NT2/D1 (cell line): ENCODE measurements around the gene KLRC4.
"Not testable (repeated sequence)": the region's sequence is repeated elsewhere in the genome, so short reads cannot be mapped to it uniquely, and the experiment has no call there.

Experiments
- DNase-seq: peaks from one replicate; pipeline ENCODE4 v3.0.0-alpha.2; 2011; ENCODE audit warnings: low read depth, low spot score
- H3K27me3 ChIP-seq: 2 replicates; pipeline ENCODE4 v1.6.0; 2011; ENCODE audit warnings: mild to moderate bottlenecking; ENCODE audit not compliant: insufficient read length, insufficient read depth
- H3K36me3 ChIP-seq: 2 replicates; pipeline ENCODE4 v1.6.1; 2011; ENCODE audit warnings: mild to moderate bottlenecking, low read length, mixed read lengths; ENCODE audit not compliant: insufficient read depth, insufficient read length
- H3K4me1 ChIP-seq: 2 replicates; pipeline ENCODE4 v1.5.1; 2011; ENCODE audit not compliant: insufficient read depth, insufficient read length
- H3K4me3 ChIP-seq: 2 replicates; pipeline ENCODE4 v1.5.1; 2011; ENCODE audit warnings: low read depth; ENCODE audit not compliant: insufficient read length
- H3K9ac ChIP-seq: 2 replicates; pipeline ENCODE4 v1.6.0; 2011; ENCODE audit warnings: low read depth; ENCODE audit not compliant: insufficient read length
- H3K9me3 ChIP-seq: 2 replicates; pipeline ENCODE4 v1.5.1; 2011; ENCODE audit warnings: mild to moderate bottlenecking, low read length; ENCODE audit not compliant: insufficient read depth
- SUZ12 ChIP-seq: IDR thresholded peaks from 2 replicates; pipeline ENCODE4 v1.6.1; 2011; ENCODE audit not compliant: insufficient read length, insufficient read depth; ENCODE audit errors: extremely low read depth
- YY1 ChIP-seq: IDR thresholded peaks from 2 replicates; pipeline ENCODE4 v1.6.1; 2011; ENCODE audit not compliant: insufficient read length, insufficient read depth
- ZNF274 ChIP-seq: IDR thresholded peaks from 2 replicates; pipeline ENCODE4 v1.6.1; 2011; ENCODE audit warnings: mild to moderate bottlenecking, low read depth, low read length

Gene KLRC4

GRCh38 chr12:10384191-10384590 lies 25.4 kb downstream of the KLRC4 start:
- Histone ChIP-seq H3K9ac (no peak overlapping the region), H3K4me1 (no peaks in the 10 kb centered on the region), H3K27me3 (no peaks in the 10 kb centered on the region), H3K4me3 (no peak overlapping the region), H3K9me3 (no peaks in the 10 kb centered on the region; the same call in none of the 2 replicates), H3K36me3 (no peaks in the 10 kb centered on the region)
- TF ChIP-seq YY1 (no peak), SUZ12 (no peak), ZNF274 (no peak)
- DNase-seq, result no peak

- no peaks in the 10 kb centered on the region for H3K27me3 ChIP-seq
- no peak overlapping the region for H3K9ac ChIP-seq
- no peaks in the 10 kb centered on the region for H3K4me1 ChIP-seq
- H3K36me3 ChIP-seq, result no peaks in the 10 kb centered on the region
- no peak for DNase-seq
- H3K4me3 ChIP-seq, result no peak overlapping the region
- H3K9me3 ChIP-seq, result no peaks in the 10 kb centered on the region; the same call in none of the 2 replicates
- TF ChIP-seq YY1 (no peak), SUZ12 (no peak), ZNF274 (no peak)
Measured at GRCh38 chr12:10381928-10382628, 27.5 kb downstream of the KLRC4 start.

GRCh38 chr12:10378737-10379136 lies 30.8 kb downstream of the KLRC4 start:
- H3K27me3 ChIP-seq, H3K9ac ChIP-seq, H3K4me3 ChIP-seq, DNase-seq, H3K4me1 ChIP-seq, H3K9me3 ChIP-seq, H3K36me3 ChIP-seq: not testable (repeated sequence)

- no peak for DNase-seq
- H3K9me3 ChIP-seq, result no peaks in the 10 kb centered on the region; the same call in 1 of the 2 replicates
- H3K27me3 ChIP-seq, result no peaks in the 10 kb centered on the region
- H3K4me1 ChIP-seq, result peaks cover 3% of the 10 kb centered on the region
- no peak for TF ChIP-seq SUZ12
- no peak for TF ChIP-seq YY1
- no peak for TF ChIP-seq ZNF274
- no peak overlapping the region for H3K4me3 ChIP-seq
- no peak overlapping the region for H3K9ac ChIP-seq
- no peaks in the 10 kb centered on the region for H3K36me3 ChIP-seq
Measured at GRCh38 chr12:10374624-10375018, 34.9 kb downstream of the KLRC4 start.

GRCh38 chr12:10372559-10372958 lies 37.0 kb downstream of the KLRC4 start:
- DNase-seq, result no peak
- Histone ChIP-seq H3K27me3 (no peaks in the 10 kb centered on the region), H3K9ac (no peak overlapping the region), H3K4me3 (no peak overlapping the region), H3K9me3 (peaks cover 5% of the 10 kb centered on the region; the same call in 1 of the 2 replicates), H3K4me1 (peaks cover 3% of the 10 kb centered on the region), H3K36me3 (no peaks in the 10 kb centered on the region)
- TF ChIP-seq YY1 (no peak), ZNF274 (no peak), SUZ12 (no peak)

GRCh38 chr12:10371893-10372535 lies 37.5 kb downstream of the KLRC4 start:
- not testable (repeated sequence) for H3K4me3 ChIP-seq, H3K27me3 ChIP-seq, DNase-seq, H3K9ac ChIP-seq, H3K4me1 ChIP-seq, H3K36me3 ChIP-seq
- H3K9me3 ChIP-seq, result peaks cover 10% of the 10 kb centered on the region; the same call in 1 of the 2 replicates

- TF ChIP-seq ZNF274, result no peak
- TF ChIP-seq YY1, result no peak
- TF ChIP-seq SUZ12, result no peak
- H3K9me3 ChIP-seq, result peaks cover 13% of the 10 kb centered on the region; the same call in 1 of the 2 replicates
- peaks cover 9% of the 10 kb centered on the region for H3K4me1 ChIP-seq
- no peaks in the 10 kb centered on the region for H3K27me3 ChIP-seq
- H3K4me3 ChIP-seq, result no peak overlapping the region
- no peak overlapping the region for H3K9ac ChIP-seq
- no peak for DNase-seq
- H3K36me3 ChIP-seq, result no peaks in the 10 kb centered on the region
Measured at GRCh38 chr12:10369557-10370415, 39.8 kb downstream of the KLRC4 start.
